Embryonic facial prominence (tissue), 1 donor: ENCODE data around the gene KIT.

ENCODE experiments used
- DNase-seq: peaks from one replicate; pipeline ENCODE4 v3.0.0-alpha.2; 2016; ENCODE audit errors: extremely low spot score

KIT gene

DNA sequence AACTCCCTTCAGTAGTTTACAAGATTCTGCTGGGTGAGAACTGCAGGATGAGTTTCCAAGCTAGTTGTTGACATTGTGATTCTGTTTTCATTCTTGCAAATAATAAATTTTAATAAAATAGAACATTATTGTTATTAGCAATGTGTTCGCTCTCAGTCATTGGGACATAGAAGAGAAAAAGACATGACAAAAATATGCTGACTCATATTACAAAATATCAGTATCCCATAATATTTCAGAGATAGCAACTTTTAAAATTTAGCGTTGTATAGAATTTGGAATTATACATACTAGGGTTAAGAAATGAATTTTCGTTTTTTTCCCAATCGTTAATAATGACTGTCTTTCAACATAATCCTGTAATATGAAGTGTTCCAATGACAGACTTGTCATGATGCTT lies 45.4 kb downstream of the KIT start:
- DNase-seq = no peak

DNA sequence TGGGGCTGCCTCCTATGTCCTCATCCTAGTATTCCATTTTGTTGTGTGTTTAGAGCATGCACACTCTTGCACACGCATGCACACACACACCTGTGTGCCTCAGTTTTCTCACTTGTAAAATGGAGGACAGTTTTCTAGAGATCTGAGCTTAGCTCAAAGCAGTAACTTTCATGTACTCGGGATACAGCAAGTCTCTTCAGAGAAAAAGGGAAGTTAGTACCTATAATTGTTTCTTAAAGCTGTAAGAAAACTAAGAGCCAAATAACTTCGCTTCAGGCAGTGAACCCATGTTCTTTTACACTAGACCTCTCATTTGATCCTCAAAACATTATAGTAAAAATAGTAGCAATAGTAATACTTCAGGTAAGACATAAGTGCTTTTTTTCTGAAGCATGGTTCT lies 49.6 kb downstream of the KIT start:
- no peak for DNase-seq

GRCh38 chr4:54708339-54709279 lies 50.9 kb downstream of the KIT start:
- DNase-seq = no peak

- DNase-seq = no peak
Measured at GRCh38 chr4:54709400-54709799, 51.6 kb downstream of the KIT start.

- DNase-seq = no peak
Measured at GRCh38 chr4:54712206-54712605, 54.4 kb downstream of the KIT start.

- no peak for DNase-seq
Measured at GRCh38 chr4:54714631-54715030, 56.9 kb downstream of the KIT start.

- no peak for DNase-seq
Measured at GRCh38 chr4:54716478-54717065, 58.8 kb downstream of the KIT start.

- no peak for DNase-seq
Measured at GRCh38 chr4:54717694-54718093, 59.9 kb downstream of the KIT start.

DNA sequence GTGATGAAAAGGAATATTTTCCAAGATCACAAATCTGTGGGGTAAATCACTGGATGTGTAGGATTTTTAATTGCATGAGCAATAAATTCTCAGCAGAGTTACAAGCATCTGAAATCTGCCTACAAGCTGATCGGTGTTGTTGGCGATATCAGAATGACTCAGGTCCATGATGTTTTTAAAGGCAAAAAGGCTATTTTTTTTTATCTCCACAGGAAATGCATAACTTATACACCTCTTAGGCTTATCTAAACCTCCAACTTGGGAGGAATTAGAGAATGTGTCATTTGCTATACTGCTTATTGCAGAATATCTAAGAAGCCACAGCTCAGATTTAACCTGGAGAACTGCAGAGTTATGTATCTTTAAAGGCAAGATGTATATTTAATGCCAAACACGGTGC lies 61.6 kb downstream of the KIT start:
- DNase-seq = no peak

DNA sequence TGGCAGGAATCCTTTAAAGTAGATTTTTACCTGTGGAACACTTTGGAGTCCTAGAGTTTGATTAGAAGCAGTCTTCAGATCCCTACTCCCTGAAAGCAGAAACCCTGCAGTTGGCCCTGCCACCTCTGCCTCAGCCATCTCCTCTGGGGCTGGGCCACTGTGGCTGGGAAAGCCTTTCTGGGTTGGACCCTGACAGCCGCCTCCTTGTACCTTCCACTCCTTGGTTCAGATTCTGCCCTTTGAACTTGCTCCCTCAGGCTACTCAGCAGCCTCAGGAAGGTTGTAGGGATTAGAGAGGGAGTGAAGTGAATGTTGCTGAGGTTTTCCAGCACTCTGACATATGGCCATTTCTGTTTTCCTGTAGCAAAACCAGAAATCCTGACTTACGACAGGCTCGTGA lies 65.5 kb downstream of the KIT start:
- DNase-seq = no peak

DNA sequence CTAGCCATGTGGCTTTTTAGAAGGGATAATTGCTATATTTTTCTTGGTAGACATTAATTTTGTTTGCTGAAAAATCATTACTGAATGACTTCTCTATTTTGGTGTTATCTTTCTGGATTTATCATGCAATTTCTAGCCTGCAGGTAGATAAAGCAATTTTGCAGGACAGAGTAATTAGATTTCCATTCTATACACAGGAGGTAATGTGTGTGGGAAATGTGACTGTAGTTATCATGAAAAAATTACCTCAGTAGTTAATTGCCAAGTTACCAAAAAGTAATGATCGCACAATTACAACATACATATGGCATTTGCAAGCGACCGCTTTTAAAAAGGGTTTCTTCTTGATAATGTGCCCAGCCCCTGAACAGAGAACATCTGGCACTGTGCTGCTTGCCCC lies 66.1 kb downstream of the KIT start:
- no peak for DNase-seq

- no peak for DNase-seq
Measured at GRCh38 chr4:54726907-54727306, 69.2 kb downstream of the KIT start.

GRCh38 chr4:54727346-54727745 lies 69.6 kb downstream of the KIT start:
- no peak for DNase-seq

GRCh38 chr4:54728368-54728767 lies 70.6 kb downstream of the KIT start:
- no peak for DNase-seq

GRCh38 chr4:54729256-54729655 lies 71.5 kb downstream of the KIT start:
- no peak for DNase-seq

- no peak for DNase-seq
Measured at GRCh38 chr4:54730581-54730980, 72.8 kb downstream of the KIT start.

GRCh38 chr4:54731552-54731951 lies 73.8 kb downstream of the KIT start:
- no peak for DNase-seq

DNA sequence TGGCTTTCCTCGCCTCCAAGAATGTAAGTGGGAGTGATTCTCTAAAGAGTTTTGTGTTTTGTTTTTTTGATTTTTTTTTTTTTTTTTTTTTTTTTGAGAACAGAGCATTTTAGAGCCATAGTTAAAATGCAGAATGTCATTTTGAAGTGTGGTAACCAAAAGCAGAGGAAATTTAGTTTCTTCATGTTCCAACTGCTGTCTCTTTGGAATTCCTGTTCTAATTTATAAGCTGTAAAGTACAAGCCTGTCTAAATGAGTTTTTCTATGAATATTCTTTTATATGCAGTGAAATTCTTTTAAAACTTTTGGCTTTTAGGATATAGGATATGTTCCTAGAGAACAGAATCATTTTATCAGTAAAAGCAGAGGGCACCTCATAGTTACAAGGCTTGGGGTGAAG lies 74.2 kb downstream of the KIT start:
- no peak for DNase-seq

GRCh38 chr4:54737421-54737820 lies 79.7 kb downstream of the KIT start:
- DNase-seq = no peak

DNA sequence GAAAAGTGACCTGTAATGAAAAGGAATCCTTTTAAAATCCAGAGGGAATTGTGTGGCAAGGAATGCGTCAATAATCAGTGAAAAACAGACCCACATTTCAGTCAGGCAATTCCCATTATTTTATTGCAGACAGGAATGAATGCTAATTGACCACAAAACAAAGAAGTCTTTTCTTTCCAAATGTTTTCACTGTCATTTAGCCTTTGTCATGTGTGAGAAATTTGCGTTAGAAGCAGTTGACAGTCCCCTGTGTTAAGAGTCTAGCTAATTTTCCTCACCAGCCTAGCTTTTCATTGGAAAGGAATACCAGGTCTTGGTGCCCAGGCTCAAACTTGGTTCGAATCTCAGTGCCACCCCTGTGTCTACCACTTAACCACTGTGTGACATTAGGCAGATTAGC lies 83.4 kb downstream of the KIT start:
- DNase-seq = no peak

GRCh38 chr4:54742636-54743399 lies 85.1 kb downstream of the KIT start:
- no peak for DNase-seq

- no peak for DNase-seq
Measured at GRCh38 chr4:54743562-54743961, 85.8 kb downstream of the KIT start.

- DNase-seq = no peak
Measured at GRCh38 chr4:54744487-54744886, 86.7 kb downstream of the KIT start.
